ENCODE measurements around the gene WFDC11.
"Not testable (repeated sequence)": the region's sequence is repeated elsewhere in the genome, so short reads cannot be mapped to it uniquely, and the experiment has no call there.

Gene WFDC11

DNA sequence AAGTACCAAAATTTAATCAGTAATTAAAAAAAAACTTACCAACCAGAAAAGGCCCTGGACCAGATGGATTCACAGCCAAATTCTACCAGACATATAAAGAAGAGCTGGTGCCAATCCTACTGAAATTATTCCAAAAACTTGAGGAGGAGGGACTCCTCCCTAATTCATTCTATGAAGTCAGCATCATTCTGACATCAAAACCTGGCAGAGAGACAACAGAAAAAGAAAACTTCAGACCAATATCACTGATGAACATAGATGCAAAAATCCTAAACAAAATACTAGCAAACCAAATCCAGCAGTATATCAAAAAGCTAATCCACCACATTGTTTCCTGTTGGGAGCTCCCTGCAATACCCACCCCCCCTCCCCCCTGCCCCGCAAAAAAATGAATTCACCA is at the start of gene WFDC11:
TSS of gene WFDC11 (minus strand) at position 101 of the 400 bp plus-strand sequence. CDS start 19,639 bp downstream, outside the sequence.
- DNase-seq (ENCODE audit: low read depth, low spot score): no peak

GRCh38 chr20:45716141-45716688 is 46.2 kb upstream of the WFDC11 start:
- not testable (repeated sequence) for DNase-seq (ENCODE audit: low read depth, low spot score)

DNA sequence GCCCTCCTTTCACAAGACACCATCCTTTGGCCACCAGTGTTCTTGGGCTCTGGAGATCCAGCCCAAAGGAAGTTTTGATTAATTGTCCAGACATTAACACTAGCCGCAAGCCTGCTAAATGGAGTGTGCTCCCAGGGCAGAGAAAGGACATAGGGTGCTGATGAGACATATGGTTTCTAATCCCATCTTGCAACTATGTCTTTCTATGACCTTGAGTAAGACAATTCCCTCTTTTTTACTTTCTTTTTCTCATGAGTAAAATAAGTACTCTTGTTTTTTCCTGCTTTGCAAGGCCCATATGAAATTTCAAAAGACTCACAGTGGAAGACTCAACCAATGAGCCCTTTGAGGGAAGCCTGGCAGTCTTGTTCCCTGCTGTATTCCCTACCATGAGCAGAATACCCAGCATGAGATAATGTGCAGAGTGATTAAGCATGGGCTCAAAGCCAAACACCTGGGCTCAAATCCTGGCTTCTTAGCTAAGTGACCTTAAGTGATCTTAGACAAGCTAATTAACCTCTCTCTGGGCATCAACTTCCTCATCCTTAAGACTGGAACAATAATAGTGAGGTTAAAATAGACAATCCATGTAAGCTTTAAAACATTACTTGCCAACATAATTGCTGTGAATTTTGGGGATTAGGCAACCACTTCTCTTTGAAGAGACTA is 35.1 kb upstream of the WFDC11 start, which contains the start of gene WFDC10B:
TSS of gene WFDC10B (minus strand) at position 51 of the 669 bp plus-strand sequence. CDS start 19,027 bp downstream, outside the sequence.
- no peak for DNase-seq (ENCODE audit: low read depth, low spot score)

DNA sequence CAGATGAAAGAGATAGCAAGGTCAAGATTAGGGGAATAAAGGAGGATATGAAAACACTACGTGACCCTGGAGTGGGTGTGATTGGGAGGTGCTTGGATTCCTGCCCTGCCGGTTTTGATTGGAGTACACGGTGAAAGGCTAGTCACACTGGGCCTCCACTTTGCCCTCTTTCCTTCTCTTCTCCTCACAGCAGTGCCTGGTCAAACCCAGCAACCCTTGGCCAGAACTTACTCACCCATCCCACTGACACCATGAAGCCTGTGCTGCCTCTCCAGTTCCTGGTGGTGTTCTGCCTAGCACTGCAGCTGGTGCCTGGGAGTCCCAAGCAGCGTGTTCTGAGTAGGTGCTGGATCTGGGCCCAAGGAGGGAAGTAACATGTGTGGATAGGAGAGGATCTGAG is 31.8 kb upstream of the WFDC11 start, which contains the start of gene WFDC13:
TSS of gene WFDC13 (plus strand) at position 166 of the 400 bp plus-strand sequence. CDS start at position 252, 86 bp downstream.
- DNase-seq (ENCODE audit: low read depth, low spot score): no peak

GRCh38 chr20:45701104-45701503 is 31.1 kb upstream of the WFDC11 start:
- DNase-seq (ENCODE audit: low read depth, low spot score): no peak

GRCh38 chr20:45695496-45695895 is 25.5 kb upstream of the WFDC11 start:
- DNase-seq (ENCODE audit: low read depth, low spot score): no peak

GRCh38 chr20:45693346-45693745 is 23.3 kb upstream of the WFDC11 start:
- not testable (repeated sequence) for DNase-seq (ENCODE audit: low read depth, low spot score)

GRCh38 chr20:45685896-45686295 is 15.9 kb upstream of the WFDC11 start:
- DNase-seq (ENCODE audit: low read depth, low spot score): no peak

DNA sequence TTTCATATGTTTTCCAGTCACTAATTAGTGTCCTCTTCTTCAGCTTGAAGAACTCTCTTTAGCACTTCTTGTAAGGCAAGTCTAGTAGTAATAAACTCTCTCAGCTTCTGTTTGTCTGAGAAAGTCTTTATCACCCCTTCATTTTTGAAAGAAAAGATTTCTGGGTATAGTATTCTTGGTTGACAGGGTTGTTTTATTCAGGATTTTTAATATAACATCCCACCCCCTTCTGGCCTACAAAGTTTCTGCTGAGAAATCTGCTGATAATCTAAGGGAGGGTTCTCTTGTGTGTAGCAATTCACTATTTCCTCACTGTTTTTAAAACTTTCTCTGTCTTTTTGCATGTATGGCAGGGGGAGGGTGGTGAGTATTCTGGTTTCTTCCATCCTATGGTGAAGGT is 9.6 kb upstream of the WFDC11 start:
- DNase-seq (ENCODE audit: low read depth, low spot score): no peak

- no peak for DNase-seq (ENCODE audit: low read depth, low spot score)
Measured at GRCh38 chr20:45672765-45673164, 2.7 kb upstream of the WFDC11 start.

DNA sequence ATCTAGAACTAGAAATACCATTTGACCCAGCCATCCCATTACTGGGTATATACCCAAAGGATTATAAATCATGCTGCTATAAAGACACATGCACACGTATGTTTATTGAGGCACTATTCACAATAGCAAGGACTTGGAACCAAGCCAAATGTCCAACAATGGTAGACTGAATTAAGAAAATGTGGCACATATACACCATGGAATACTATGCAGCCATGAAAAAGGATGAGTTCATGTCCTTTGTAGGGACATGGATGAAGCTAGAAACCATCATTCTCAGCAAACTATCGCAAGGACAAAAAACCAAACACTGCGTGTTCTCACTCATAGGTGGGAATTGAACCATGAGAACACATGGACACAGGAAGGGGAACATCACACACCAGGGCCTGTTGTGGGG is 13.0 kb downstream of the WFDC11 start:
- DNase-seq (ENCODE audit: low read depth, low spot score): not testable (repeated sequence)

- DNase-seq (ENCODE audit: low read depth, low spot score): not testable (repeated sequence)
Measured at GRCh38 chr20:45651726-45652125, 18.3 kb downstream of the WFDC11 start.

DNA sequence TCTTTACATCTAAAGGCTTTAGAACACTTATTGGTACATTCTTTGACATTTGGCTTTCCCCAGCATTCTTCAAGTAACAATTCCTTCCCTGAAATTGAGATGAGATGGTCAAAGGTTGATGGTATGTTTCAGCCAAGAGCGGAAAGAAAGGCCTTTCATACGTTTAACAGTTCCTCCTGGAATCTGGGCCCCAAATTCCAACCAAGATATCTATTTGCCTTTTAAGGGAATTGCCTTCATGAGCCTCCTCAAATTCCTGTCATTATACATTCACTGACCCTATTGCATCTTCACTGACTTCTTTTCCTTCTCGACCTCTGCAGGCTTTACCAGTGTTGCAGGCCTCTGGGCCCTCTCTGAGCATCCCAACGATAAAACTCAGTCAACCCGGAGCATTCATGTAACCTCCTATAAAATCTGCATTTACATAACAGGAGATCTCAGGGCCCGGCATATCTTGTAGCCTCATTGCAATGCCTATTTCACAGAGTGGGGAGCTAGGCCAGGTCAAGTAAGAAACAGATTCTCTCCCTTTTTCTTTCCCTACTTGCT is 20.7 kb downstream of the WFDC11 start:
- no peak for DNase-seq (ENCODE audit: low read depth, low spot score)

DNA sequence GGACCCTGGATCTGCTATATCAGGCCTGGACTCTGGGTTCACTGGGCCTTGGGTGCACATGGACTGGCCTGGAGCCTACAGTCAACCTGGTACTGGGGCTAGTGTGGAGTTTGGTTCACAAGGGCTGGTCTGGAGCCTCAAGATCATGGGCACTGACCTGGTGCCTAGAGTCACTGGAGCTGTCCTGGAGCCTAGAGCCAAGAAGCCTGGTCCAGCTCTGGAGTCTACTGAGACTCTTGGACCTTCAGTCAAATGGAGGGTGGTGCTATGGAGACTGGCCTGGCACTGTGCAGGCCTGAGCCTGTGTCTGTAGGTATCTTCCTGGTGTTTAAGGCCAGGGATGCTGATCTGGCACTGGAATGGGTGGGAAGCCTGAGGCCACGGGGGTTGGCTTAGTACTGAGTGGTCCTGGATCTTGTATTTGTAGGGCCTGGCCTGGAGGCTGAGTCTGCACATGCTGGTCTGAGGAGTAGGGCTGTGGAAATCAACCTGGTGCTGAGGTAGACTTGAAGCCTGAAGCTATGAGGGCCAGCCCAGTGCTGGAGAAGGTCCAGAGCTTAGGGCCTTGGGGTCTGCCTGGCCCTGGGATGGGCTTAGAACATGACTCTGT is 22.5 kb downstream of the WFDC11 start:
- no peak for DNase-seq (ENCODE audit: low read depth, low spot score)

DNA sequence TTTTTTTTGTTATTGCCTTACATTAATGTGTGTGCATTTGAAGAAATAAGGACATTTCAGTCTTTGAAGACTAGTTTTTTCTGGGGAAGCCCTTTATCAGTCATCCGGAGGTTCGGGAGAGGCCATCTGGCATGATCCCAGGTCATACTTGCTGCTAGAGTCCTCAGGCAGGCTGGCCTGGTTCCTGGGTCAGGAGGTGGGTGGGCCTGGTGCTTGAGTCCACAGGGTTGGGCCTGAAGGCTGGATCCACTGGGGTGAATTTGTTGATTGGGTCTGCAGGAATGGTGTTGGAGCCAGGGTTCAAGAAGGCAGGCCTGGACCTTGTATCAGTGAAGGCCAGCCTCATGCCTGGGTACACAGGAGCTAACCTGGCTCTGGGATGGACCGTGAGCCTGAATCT is 23.2 kb downstream of the WFDC11 start:
- no peak for DNase-seq (ENCODE audit: low read depth, low spot score)

DNA sequence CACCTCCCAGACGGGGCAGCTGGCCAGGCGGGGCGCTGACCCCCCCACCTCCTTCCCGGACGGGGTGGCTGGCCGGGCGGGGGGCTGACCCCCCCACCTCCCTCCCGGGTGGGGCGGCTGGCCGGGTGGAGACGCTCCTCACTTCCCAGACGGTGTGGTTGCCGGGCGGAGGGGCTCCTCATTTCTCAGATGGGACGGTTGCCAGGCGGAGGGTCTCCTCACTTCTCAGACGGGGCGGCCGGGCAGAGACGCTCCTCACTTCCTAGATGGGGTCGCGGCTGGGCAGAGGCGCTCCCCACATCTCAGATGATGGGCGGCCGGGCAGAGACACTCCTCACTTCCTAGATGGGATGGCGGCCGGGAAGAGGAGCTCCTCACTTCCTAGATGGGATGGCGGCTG is 24.2 kb downstream of the WFDC11 start:
- DNase-seq (ENCODE audit: low read depth, low spot score): not testable (repeated sequence)

GRCh38 chr20:45641076-45641475 is 29.0 kb downstream of the WFDC11 start:
- DNase-seq (ENCODE audit: low read depth, low spot score): not testable (repeated sequence)

DNA sequence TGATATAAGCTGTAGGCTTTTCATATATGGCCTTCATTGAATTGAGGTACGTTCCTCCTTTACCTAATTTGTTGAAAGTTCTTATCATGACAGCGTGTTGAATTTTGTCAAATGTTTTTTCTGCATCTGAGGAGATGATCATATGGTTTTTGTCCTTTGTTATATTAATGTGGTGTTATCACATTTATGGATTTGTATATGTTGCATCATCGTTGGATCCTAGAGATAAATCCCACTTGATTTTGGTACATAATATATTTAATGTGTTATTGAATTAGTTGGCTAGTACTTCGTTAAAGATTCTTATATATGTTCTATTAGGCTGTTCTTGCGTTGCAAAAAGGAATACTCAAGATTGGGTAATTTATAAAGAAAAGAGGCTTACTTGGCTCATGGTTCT is 30.4 kb downstream of the WFDC11 start:
- DNase-seq (ENCODE audit: low read depth, low spot score): no peak

- DNase-seq (ENCODE audit: low read depth, low spot score): no peak
Measured at GRCh38 chr20:45636513-45636912, 33.5 kb downstream of the WFDC11 start.

GRCh38 chr20:45631184-45631583 is 38.9 kb downstream of the WFDC11 start, which contains the start of gene WFDC9:
TSS of gene WFDC9 (minus strand) at chr20:45631284. CDS start at chr20:45610181, 21,103 bp downstream.
- no peak for DNase-seq (ENCODE audit: low read depth, low spot score)

GRCh38 chr20:45630371-45630770 is 39.7 kb downstream of the WFDC11 start:
- DNase-seq (ENCODE audit: low read depth, low spot score): no peak

DNA sequence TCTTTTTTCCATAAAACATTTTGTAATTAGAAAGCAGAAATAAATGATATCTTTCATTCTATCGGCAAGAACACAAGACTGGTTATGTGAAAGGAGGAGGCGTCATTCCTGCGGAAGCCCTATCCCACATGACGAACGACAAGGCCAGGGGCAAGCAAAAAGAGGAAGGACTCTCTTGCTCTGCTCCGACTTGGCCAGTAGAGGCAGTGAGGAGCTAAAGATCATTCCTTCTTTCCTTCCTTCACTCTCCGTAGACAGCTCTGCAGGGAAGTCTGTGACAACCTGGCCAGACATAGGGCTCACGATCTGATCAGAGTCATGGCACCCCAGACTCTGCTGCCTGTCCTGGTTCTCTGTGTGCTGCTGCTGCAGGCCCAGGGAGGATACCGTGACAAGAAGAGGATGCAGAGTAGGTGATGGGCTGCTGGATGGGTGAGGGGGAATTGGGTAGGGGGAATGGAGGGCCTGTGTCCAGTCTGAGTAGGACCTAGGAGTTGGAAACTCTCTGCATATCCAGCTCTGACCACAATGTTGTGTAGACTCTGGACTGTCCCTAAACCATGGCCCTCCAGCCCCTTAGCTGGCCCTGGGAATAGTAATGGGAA is 40.4 kb downstream of the WFDC11 start, which contains the start of gene WFDC10A:
TSS of gene WFDC10A (plus strand) at position 244 of the 605 bp plus-strand sequence. CDS start at position 319, 75 bp downstream.
- no peak for DNase-seq (ENCODE audit: low read depth, low spot score)

All from smooth muscle cell of the brain vasculature (primary cell).